ENCODE data around the gene ANKRD13D.

ANKRD13D gene

DNA sequence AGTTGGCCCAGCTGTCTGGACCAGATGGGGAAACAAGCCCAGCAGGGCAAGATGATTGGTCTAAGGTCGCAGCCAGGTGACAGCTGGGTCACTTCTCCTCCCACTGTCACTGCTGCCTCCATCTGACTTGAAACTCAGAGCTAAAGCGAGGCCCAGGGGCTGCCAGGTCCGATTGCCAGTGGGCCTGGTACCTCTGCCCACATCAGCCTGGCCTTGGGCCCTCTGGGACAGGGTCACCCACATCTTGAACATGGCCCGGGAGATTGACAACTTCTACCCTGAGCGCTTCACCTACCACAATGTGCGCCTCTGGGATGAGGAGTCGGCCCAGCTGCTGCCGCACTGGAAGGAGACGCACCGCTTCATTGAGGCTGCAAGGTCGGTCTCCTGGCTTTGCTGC is 20.1 kb downstream of the ANKRD13D start:
- DNase-seq (ENCODE audit: insufficient read length, low spot score) = no peak
- FAIRE-seq = no peak
- TF ChIP-seq PAX5 (IDR thresholded peaks at IDR 0.05; ENCODE audit: insufficient read depth, low read length, severe bottlenecking) (no peak), SPI1 (IDR thresholded peaks at IDR 0.05; ENCODE audit: low read depth, low read length) (no peak), POU2F2 (IDR thresholded peaks at IDR 0.05; ENCODE audit: low read depth, low read length) (no peak), TAF1 (IDR thresholded peaks at IDR 0.05; ENCODE audit: low read depth, low read length) (no peak), POLR2AphosphoS5 (IDR thresholded peaks at IDR 0.05; ENCODE audit: low read depth, low read length) (no peak), POLR2A (IDR thresholded peaks at IDR 0.05; ENCODE audit: low read depth, low read length) (no peak)

GRCh38 chr11:67309661-67310061 is 20.6 kb downstream of the ANKRD13D start:
- FAIRE-seq = no peak
- no peak for TF ChIP-seq POLR2A (IDR thresholded peaks at IDR 0.05; ENCODE audit: low read depth, low read length)
- no peak for TF ChIP-seq TAF1 (IDR thresholded peaks at IDR 0.05; ENCODE audit: low read depth, low read length)
- no peak for TF ChIP-seq POLR2AphosphoS5 (IDR thresholded peaks at IDR 0.05; ENCODE audit: low read depth, low read length)
- TF ChIP-seq PAX5 (IDR thresholded peaks at IDR 0.05; ENCODE audit: insufficient read depth, low read length, severe bottlenecking) = no peak
- no peak for TF ChIP-seq POU2F2 (IDR thresholded peaks at IDR 0.05; ENCODE audit: low read depth, low read length)
- no peak for TF ChIP-seq SPI1 (IDR thresholded peaks at IDR 0.05; ENCODE audit: low read depth, low read length)
- no peak for DNase-seq (ENCODE audit: insufficient read length, low spot score)

- no peak for DNase-seq (ENCODE audit: insufficient read length, low spot score)
- FAIRE-seq = no peak
- TF ChIP-seq POLR2A (IDR thresholded peaks at IDR 0.05; ENCODE audit: low read depth, low read length) (no peak), TAF1 (IDR thresholded peaks at IDR 0.05; ENCODE audit: low read depth, low read length) (no peak), POLR2AphosphoS5 (IDR thresholded peaks at IDR 0.05; ENCODE audit: low read depth, low read length) (no peak)
Observed at GRCh38 chr11:67310246-67311050, 21.3 kb downstream of the ANKRD13D start.

- TF ChIP-seq PAX5 (IDR thresholded peaks at IDR 0.05; ENCODE audit: insufficient read depth, low read length, severe bottlenecking) = no peak
- TF ChIP-seq POLR2A (IDR thresholded peaks at IDR 0.05; ENCODE audit: low read depth, low read length) = no peak
- no peak for TF ChIP-seq SPI1 (IDR thresholded peaks at IDR 0.05; ENCODE audit: low read depth, low read length)
- no peak for TF ChIP-seq POLR2AphosphoS5 (IDR thresholded peaks at IDR 0.05; ENCODE audit: low read depth, low read length)
- DNase-seq (ENCODE audit: insufficient read length, low spot score) (no peak), FAIRE-seq (no peak)
Observed at GRCh38 chr11:67311051-67311555, 22.0 kb downstream of the ANKRD13D start.

DNA sequence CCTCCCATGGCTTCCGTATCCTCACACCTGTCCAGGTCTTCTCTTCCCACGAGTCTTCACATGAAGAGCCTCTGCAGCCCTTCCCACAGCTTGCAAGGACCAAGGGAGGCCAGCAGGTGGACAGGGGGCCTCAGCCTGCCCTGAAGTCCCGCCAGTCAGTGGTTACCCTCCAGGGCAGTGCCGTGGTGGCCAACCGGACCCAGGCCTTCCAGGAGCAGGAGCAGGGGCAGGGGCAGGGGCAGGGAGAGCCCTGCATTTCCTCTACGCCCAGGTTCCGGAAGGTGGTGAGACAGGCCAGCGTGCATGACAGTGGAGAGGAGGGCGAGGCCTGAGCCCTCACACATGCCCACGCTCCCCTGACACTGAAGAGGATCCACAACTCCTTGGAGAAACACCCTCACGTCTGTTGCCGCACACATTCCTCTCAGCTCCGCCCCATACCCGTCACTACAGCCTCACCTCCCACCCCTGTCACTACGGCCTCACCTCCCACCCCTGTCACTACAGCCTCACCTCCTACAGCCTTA is 22.5 kb downstream of the ANKRD13D start:
- no peak for DNase-seq (ENCODE audit: insufficient read length, low spot score)
- TF ChIP-seq POLR2AphosphoS5 (IDR thresholded peaks at IDR 0.05; ENCODE audit: low read depth, low read length) (no peak), POLR2A (IDR thresholded peaks at IDR 0.05; ENCODE audit: low read depth, low read length) (no peak), SPI1 (IDR thresholded peaks at IDR 0.05; ENCODE audit: low read depth, low read length) (no peak), POU2F2 (IDR thresholded peaks at IDR 0.05; ENCODE audit: low read depth, low read length) (no peak), TAF1 (IDR thresholded peaks at IDR 0.05; ENCODE audit: low read depth, low read length) (no peak), PAX5 (IDR thresholded peaks at IDR 0.05; ENCODE audit: insufficient read depth, low read length, severe bottlenecking) (no peak)
- no peak for FAIRE-seq

DNA sequence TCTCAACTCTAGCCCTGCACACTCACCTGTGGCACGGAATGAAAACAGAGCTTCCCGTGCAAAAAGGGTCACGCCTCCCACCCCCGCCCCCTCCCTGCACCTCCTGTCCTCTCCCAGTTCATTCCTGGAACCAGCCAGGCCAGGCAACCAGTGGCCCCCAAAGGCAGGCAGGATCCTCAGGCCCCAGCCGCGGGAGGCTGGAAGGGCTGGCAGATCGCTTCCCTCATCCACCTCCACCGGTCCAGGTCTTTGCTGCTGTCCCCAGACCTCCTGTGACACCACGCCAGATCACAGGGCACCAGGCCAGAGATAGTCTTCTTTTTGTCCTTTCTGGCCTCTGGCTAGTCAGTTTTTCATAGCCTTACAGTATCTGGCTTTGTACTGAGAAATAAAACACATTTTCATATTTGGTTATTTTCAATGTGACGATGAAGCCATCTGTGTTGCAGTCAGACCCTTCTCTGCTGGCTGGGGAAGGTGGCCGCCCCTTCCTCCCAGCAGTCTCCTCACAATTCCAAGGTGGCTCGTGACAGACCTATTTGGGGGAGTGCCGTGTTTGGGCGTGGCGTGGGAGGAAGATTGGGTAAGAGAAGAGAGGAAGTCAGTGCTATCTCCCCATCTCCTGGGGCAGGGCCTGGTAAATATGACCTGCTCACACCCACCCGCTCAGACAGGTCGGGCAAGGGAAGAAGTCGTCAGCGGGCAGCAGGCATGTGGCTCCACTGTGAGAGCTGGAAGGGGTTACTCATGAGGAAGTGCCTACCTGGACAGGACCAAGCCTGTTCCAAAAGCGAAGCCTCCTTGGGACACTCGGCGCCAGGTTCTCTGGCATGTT is 23.3 kb downstream of the ANKRD13D start:
- no peak for FAIRE-seq
- no peak for DNase-seq (ENCODE audit: insufficient read length, low spot score)
- TF ChIP-seq SPI1 (IDR thresholded peaks at IDR 0.05; ENCODE audit: low read depth, low read length) = 0 out of 2 replicates have a peak, but pooled peaks have one; percentile 10
- TF ChIP-seq POU2F2 (IDR thresholded peaks at IDR 0.05; ENCODE audit: low read depth, low read length) = no peak

DNA sequence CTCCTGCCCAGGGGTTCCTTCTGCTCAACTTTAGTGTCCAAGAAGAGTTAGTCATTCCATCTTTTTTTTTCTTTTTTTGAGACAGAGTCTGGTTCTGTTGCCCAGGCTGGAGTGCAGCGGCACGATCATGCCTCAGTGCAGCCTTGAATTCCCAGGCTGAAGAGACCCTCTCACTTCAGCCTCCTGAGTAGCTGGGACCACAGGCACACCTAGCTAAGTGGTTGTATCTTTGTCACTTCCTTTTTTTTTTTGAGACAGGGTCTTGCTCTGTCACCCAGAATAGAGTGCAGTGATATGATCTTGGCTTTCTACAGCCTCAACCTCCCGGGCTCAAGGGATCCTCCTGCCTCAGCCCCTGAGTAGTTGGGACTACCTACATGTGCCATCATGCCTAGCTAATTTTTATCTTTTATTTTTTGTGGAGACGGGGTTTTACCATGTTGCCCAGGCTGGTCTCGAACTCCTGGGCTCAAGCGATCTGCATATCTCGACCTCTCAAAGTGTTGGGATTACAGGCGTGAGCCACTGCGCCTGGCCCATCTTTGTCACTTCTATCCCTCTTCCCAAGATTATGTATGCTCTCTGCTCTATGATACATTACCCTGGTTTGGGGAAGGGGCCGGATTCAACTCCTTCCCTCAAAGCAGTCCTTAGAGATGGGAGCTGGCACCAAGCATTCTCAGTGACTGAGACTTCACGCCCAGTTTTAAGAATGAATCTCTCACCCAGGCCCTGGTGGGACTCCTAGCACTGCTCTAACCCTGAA is 24.2 kb downstream of the ANKRD13D start:
- peak; percentile 39 for TF ChIP-seq SPI1 (IDR thresholded peaks at IDR 0.05; ENCODE audit: low read depth, low read length)
- TF ChIP-seq POLR2AphosphoS5 (IDR thresholded peaks at IDR 0.05; ENCODE audit: low read depth, low read length) = no peak
- FAIRE-seq (no peak), DNase-seq (ENCODE audit: insufficient read length, low spot score) (no peak)

- no peak for FAIRE-seq
- no peak for DNase-seq (ENCODE audit: insufficient read length, low spot score)
- TF ChIP-seq TAF1 (IDR thresholded peaks at IDR 0.05; ENCODE audit: low read depth, low read length) = no peak
- no peak for TF ChIP-seq POLR2A (IDR thresholded peaks at IDR 0.05; ENCODE audit: low read depth, low read length)
- no peak for TF ChIP-seq SPI1 (IDR thresholded peaks at IDR 0.05; ENCODE audit: low read depth, low read length)
Observed at GRCh38 chr11:67314218-67314617, 25.1 kb downstream of the ANKRD13D start.

DNA sequence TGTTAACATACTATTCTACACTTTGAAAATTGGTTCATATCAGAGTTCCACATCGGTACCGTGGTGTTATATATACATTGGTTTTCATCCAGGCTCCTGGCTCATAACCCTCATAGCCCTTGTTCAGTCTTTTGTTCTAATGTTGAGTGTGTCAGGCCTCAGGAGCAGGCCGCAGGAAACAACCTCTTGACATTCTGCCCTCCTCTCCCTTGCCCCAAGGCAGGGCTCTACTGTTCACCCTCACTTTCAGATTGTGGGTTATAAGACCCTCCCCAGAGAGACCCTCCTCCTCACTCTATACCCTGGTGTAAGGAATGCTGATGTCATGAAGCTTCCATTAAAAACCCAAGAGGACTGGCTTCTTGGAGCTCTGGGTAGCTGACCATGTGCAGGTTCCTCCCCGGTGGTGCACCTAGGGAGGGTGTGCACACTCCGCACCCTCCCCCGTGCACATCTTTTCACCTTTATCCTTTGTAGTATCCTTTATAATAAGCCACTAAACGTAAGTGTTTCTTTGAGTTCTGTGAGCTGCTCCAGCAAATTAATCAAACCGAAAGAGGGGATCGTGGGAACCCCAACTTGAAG is 26.3 kb downstream of the ANKRD13D start:
- TF ChIP-seq POLR2A (IDR thresholded peaks at IDR 0.05; ENCODE audit: low read depth, low read length) (no peak), POU2F2 (IDR thresholded peaks at IDR 0.05; ENCODE audit: low read depth, low read length) (no peak), POLR2AphosphoS5 (IDR thresholded peaks at IDR 0.05; ENCODE audit: low read depth, low read length) (no peak), SPI1 (IDR thresholded peaks at IDR 0.05; ENCODE audit: low read depth, low read length) (no peak), TAF1 (IDR thresholded peaks at IDR 0.05; ENCODE audit: low read depth, low read length) (no peak), PAX5 (IDR thresholded peaks at IDR 0.05; ENCODE audit: insufficient read depth, low read length, severe bottlenecking) (no peak)
- no peak for FAIRE-seq

More for the DNA sequence above, 26.3 kb downstream of the ANKRD13D start:
- DNase-seq (ENCODE audit: insufficient read length, low spot score) = no peak

All from GM12891 (cell line).